SHP77 (cell line): Measurements from ENCODE around the gene FBXO46.

Experiments used
- DNase-seq, 2 experiments: peaks; one replicate each; lab custom pipeline; 2025; lab: John Stamatoyannopoulos, UW

FBXO46 gene

DNA sequence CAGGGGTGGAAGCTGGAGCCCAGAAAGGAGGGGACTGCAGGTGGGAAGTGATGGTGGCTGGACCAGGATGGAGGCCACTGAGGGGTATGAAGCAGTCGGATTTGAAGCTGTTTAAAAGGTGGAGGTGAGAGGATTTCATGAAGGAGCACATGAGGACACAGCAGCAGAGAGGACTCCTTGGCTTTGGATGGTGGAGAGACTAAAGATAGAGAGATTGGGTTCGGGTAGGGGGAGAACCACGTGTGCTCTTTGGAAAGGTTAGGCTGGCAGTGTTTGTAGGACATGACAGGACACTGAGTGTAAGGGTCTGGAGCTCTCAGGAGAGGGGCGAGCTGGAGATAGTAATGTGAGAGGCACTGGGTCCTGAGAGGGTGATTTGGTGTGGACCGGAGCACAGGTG is 47.8 kb downstream of the FBXO46 start:
- DNase-seq = no peak

DNA sequence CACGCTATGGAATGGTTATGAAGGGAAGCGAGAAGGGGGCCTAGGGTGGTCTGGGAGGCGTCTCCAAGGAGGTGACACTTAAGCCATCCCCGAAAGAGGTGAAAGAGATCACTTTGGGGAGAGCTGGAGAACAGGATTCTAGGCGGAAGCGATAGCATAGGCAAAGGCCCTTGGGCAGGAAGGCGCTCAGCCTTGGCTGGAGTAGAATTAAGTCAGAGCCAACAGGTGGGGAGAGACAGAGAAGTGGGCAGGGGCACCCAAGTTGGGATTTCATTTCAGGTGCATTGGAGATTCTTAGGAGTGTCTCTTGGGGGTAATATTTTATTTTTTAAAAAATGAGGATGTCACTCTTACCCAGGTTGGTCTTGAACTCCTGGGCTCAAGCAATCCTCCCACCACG is 48.6 kb downstream of the FBXO46 start:
- DNase-seq = no peak

DNA sequence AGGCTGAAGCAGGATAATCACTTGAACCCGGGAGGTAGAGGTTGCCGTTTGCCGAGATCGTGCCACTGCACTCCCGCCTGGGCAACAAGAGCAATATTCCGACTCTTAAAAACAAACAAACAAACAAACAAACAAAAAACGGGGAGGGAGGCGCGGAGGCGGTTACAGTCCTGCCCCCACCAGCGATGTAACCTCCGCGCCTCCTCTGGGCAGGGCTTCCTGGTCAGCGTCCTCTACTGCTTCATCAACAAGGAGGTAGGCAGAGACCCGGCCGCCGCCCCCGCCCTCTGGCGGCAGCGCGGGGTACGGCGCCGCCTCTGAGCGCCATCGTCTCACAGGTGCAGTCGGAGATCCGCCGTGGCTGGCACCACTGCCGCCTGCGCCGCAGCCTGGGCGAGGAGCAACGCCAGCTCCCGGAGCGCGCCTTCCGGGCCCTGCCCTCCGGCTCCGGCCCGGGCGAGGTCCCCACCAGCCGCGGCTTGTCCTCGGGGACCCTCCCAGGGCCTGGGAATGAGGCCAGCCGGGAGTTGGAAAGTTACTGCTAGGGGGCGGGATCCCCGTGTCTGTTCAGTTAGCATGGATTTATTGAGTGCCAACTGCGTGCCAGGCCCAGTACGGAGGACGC is 49.2 kb downstream of the FBXO46 start:
- DNase-seq = peak; percentile 57 to 75

DNA sequence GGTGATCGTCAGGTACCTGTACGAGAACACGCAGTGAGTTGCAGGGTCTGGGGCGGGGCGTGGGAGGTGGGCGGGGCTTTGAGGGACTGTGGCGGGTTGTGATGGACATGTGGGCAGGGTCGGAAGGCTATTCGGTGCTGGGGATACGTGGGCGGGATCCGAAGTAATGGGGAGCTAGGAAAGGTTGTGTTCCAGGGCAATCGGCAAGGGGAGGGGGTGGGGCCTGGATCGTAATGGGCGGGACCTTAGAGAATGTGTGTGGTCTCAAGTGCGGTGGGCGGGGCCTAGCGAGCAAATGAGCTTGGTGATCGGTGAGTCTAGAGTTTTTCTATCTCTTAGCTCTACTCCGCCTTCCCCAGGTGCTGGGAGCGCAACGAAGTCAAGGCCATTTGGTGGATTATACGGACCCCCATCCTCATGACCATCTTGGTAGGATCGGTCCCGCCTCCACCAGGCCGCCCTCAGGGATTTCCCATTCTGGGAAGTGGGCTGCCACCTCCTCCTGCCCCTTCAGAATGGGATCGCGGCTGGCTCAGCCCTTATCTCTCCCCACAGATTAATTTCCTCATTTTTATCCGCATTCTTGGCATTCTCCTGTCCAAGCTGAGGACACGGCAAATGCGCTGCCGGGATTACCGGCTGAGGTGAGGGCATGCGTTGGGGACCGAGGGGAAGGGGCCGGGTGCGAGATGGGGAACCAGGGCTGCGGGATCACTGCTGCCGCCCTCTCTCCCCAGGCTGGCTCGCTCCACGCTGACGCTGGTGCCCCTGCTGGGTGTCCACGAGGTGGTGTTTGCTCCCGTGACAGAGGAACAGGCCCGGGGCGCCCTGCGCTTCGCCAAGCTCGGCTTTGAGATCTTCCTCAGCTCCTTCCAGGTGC is 53.1 kb downstream of the FBXO46 start:
- DNase-seq = no peak

DNA sequence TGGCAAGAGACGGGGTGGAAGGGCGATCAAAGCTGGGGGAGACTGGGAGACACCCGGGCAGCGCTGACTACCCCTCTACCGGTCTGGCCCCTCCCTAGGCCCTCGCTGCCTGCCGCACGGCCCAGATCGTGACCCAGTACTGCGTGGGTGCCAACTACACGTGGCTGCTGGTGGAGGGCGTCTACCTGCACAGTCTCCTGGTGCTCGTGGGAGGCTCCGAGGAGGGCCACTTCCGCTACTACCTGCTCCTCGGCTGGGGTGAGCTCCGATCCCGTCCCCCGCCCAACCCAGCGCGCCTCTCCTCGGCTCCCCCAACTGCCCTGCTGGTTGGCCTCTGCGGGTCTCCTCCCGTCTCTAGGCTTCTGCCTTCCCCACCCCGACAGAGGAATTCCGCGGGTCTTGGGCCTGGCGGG is 53.8 kb downstream of the FBXO46 start:
- no peak for DNase-seq

DNA sequence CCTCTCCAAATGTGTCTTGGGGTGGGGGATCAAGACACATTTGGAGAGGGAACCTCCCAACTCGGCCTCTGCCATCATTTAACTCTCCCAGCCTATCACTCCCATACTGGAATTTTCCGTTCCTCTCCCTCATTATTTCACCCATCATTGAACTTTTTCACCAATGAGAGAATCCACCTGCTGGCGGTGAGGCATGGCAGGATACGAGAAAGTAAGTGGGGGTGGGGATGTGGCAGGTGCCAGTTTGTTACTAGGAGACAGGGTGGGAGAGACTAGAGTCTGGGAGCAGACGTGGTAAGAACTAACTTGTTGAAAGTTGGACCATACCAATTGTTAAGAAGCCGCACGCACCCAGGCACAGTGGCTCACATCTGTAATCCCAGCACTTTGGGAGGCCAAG is 55.8 kb downstream of the FBXO46 start:
- no peak for DNase-seq

DNA sequence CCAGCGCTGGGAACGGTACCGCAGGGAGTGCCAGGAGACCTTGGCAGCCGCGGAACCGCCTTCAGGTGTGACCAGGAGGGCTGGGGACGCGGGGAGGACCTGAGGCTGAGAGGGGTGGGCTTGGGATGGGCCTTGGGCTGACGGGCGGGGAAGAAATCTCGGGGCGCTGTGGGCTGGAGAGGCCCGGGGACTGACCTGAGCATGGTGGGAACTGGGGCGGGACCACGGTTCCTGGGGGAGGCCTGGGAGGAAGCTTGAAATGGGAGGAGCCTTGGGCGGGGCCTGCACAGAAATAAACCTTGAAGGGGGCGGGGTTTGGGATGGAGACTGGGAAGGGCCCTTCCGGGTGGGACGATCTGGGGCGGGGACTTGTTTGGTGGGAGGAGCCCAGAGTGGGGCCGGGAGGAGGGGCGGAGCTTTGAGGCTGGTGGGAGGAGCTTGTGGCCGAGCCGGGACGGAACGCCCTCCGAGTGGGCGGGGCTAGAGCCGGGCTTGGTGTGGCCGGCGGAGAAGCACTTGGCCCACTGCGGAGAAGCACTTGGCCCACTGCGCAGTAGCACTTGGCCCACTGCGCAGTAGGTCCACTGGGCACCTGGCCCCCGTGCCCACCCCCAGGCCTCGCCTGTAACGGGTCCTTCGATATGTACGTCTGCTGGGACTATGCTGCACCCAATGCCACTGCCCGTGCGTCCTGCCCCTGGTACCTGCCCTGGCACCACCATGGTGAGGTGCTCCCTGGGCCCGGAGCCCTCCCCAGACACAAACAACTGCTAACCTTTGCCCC is 59.8 kb downstream of the FBXO46 start:
- DNase-seq = peak; percentile 37 to 55

DNA sequence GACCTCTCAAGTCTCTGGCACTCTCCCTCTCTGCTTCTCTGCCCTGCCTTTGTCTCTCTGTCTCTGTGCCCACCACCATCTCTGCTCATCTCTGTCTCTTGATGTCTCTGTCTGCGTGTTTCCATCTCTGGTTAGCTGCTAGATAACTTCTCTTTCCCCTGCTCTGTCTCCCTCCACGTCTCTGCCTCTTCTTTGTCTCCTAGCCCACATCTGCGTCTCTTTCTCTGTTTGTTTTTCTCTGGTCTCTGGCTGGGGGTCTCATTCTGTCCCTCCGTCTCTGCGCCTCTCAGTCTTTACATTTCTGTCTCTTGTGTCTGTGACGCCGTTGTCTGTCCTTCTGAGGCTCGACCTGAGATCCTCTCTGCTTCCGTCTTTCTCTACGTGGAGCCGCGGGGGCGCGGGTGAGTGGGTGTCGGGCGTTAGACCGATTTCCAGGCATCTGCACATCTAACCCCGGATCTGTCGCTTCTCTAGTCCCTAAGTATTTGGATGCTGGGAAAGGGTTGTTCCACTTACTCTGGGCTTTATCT is 62.3 kb downstream of the FBXO46 start:
- no peak for DNase-seq

DNA sequence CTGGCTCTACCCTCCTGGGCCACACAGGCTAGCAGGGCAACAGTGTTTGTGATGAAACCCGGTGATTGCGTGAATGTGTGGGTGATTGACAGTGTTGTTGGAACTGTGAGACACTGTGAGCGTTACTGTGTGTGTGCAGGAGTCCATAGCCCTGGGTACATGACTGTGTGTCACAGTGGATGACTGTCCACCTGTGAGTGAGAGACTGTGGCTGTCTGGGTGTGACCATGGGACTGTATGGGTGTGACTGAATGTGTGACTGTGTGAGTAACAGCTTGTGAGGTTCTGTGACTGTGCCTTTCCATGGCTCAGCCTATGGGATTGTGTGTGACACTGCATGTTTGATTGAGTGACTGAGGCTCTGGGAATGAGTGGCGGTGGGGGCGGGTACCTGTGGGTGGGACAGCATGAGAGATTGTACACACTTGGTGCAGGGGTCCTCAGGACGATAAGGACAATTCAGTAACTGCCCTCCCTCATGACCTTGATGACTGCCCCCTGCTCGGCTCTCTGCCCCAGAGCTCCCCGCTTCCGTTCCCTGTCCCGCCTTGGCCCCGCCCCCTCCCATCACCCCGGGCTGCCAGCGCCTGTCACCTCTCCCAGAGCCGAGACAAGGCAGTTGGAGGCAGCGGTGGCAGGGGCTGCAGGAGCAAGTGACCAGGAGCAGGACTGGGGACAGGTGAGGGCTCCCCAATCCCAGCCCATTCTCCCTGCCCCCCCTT is 62.9 kb downstream of the FBXO46 start, which contains the start of gene GIPR:
Gene GIPR (plus strand): TSS at position 602 of the 722 bp plus-strand sequence. CDS start 1,300 bp downstream, outside the sequence.
- DNase-seq = peak; percentile 72 to 76

DNA sequence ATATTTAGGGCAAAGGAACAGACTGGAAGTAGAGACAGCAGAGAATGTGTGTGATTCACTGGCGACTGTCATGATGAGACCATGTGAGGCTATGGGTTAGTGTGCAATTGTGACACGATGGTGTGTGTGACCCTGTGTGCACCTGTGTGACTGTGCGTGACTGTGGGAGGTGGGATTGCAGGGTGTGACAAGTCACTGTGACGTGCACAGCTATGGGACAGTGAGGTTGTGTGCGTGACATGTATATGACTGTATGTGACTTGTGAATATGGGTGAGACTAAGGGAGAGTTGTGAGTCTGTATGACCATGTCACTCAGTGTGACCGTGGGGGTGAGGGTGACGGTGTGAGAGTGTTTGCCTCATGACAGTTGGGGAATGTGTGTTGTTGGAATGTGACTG is 66.1 kb downstream of the FBXO46 start:
- no peak for DNase-seq

DNA sequence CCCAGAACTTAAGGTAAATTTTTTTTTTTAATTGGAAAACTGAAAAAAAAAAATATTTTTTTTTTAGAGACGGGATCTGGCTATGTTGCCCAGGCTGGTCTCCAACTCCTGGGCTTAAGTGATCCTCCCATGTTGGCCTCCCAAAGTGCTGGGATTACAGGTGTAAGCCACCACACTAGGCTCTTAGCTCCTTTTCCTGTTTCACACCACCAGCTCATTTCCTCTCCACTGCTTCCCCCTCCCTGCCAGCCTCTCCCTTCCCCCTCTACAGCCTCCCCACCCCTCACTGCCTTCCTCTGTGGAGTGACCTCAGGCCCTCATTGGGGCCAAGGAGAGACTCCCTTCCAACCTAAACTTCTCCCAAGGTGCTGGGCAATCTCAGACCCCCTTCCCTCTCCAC is 66.9 kb downstream of the FBXO46 start:
- DNase-seq = no peak

DNA sequence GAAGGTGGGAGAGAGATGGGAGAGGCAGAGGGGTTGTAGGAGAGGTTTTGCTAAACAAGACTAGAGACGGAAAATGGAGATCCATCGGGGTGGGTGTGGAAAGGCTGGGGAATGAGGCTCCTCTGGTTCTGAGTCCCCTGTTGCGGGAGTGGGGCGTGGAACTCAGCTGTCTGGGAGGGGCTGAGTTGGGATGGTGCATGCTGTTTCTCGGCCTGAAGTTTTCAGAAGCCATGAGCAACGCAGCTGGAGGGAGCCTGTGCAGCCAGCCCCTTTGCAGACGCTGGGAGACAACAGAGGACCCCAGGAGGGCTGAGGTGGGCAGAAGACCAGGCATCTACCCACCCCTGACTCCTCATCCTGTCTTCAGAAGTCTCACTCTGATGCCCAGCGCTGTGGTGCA is 70.1 kb downstream of the FBXO46 start:
- no peak for DNase-seq
